HepG2 (cell line): ENCODE measurements around the gene MFGE8.

Experiments
- HNRNPK ChIP-seq: fragments of 200-400 bp; formaldehyde crosslinking; IDR thresholded peaks from 2 replicates; pipeline ENCODE4 v1.6.1; 2018; ENCODE audit warnings: low read length, low read depth, moderate library complexity, mild to moderate bottlenecking; ENCODE audit not compliant: poor library complexity, severe bottlenecking
- HNRNPLL ChIP-seq: fragments of 200-400 bp; formaldehyde crosslinking; IDR thresholded peaks from 2 replicates; pipeline ENCODE4 v1.6.1; 2017; ENCODE audit warnings: mild to moderate bottlenecking, low read depth, low read length; ENCODE audit not compliant: poor library complexity, severe bottlenecking
- POLR2A ChIP-seq, 2 experiments: IDR thresholded peaks; 2 replicates each; pipeline ENCODE4 v1.6.1; 2011; ENCODE audit warnings: low read depth in 2 of 2, low read length in 2 of 2, mild to moderate bottlenecking in 1 of 2, moderate library complexity in 1 of 2; ENCODE audit not compliant: insufficient read depth in 1 of 2
- SP5 ChIP-seq: IDR thresholded peaks from 2 replicates; pipeline ENCODE4 v1.6.1; 2016; ENCODE audit warnings: low read depth, borderline replicate concordance
- TAF1 ChIP-seq: sonication (generic); formaldehyde crosslinking; IDR thresholded peaks from 2 replicates; pipeline ENCODE4 v1.4.0; 2020; ENCODE audit warnings: missing genetic modification reagents
- XRCC5 ChIP-seq: fragments of 200-400 bp; formaldehyde crosslinking; optimal IDR thresholded peaks from 2 replicates; pipeline ENCODE3; 2017; ENCODE audit warnings: mild to moderate bottlenecking, low read length
- ZNF296 ChIP-seq: sonication (generic); formaldehyde crosslinking; conservative IDR thresholded peaks from 2 replicates; pipeline ENCODE4 v1.5.0; 2020; ENCODE audit warnings: mild to moderate bottlenecking, missing genetic modification reagents
- ZNF446 ChIP-seq: sonication (generic); formaldehyde crosslinking; IDR thresholded peaks from 2 replicates; pipeline ENCODE4 v1.5.0; 2020; ENCODE audit warnings: mild to moderate bottlenecking, missing genetic modification reagents
- ZNF660 ChIP-seq: sonication (generic); formaldehyde crosslinking; IDR thresholded peaks from 2 replicates; pipeline ENCODE4 v1.5.1; 2020; ENCODE audit warnings: mild to moderate bottlenecking, low read depth, missing genetic modification reagents, borderline replicate concordance
- TF ChIP-seq, protein P1 (sequence below): sonication (generic); formaldehyde crosslinking; IDR thresholded peaks from 2 replicates; pipeline ENCODE4 v1.5.0; 2020; ENCODE audit warnings: mild to moderate bottlenecking, missing genetic modification reagents, moderate library complexity
- TF ChIP-seq, protein P2 (sequence below): IDR thresholded peaks from 2 replicates; pipeline ENCODE4 v1.6.1; 2016; ENCODE audit warnings: low read depth, control low read depth
- TF ChIP-seq, protein P3 (sequence below): IDR thresholded peaks from 2 replicates; pipeline ENCODE4 v1.6.1; 2012; ENCODE audit warnings: inconsistent platforms

DNA sequence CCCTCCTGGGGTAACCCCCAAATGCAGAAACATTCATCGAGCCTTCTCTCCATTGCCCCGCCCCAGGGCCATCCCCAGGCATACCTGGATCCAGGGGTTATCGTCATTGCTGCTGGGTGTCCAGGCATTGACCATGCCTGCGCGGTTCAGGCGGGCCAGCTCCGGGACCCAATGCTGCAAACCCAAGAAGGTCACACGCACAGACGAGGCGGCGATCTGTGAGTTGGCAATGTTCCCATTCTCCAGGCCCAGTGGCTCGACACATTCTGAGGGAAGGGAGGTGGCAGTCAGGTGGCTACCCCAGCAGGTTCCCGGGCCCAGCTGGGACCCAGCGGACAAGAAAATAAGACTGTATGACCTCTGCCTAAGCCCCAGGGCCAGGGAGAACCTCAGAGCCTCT is 6.1 kb downstream of the MFGE8 start:
- TF ChIP-seq HNRNPK (no peak), POLR2A (IDR thresholded peaks at IDR 0.05; ENCODE audit: insufficient read depth in 1 of 2, low read depth in 2 of 2, low read length in 2 of 2) (no peak), ZNF446 (CRISPR knock-in tag) (no peak), TAF1 (no peak), SP5 (CRISPR knock-in tag) (no peak), XRCC5 (no peak), ZNF660 (CRISPR knock-in tag) (no peak), ZNF296 (CRISPR knock-in tag) (no peak), HNRNPLL (no peak)
- TF ChIP-seq, protein P1, sequence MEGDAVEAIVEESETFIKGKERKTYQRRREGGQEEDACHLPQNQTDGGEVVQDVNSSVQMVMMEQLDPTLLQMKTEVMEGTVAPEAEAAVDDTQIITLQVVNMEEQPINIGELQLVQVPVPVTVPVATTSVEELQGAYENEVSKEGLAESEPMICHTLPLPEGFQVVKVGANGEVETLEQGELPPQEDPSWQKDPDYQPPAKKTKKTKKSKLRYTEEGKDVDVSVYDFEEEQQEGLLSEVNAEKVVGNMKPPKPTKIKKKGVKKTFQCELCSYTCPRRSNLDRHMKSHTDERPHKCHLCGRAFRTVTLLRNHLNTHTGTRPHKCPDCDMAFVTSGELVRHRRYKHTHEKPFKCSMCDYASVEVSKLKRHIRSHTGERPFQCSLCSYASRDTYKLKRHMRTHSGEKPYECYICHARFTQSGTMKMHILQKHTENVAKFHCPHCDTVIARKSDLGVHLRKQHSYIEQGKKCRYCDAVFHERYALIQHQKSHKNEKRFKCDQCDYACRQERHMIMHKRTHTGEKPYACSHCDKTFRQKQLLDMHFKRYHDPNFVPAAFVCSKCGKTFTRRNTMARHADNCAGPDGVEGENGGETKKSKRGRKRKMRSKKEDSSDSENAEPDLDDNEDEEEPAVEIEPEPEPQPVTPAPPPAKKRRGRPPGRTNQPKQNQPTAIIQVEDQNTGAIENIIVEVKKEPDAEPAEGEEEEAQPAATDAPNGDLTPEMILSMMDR (CRISPR knock-in tag): no peak
- TF ChIP-seq, protein P2, sequence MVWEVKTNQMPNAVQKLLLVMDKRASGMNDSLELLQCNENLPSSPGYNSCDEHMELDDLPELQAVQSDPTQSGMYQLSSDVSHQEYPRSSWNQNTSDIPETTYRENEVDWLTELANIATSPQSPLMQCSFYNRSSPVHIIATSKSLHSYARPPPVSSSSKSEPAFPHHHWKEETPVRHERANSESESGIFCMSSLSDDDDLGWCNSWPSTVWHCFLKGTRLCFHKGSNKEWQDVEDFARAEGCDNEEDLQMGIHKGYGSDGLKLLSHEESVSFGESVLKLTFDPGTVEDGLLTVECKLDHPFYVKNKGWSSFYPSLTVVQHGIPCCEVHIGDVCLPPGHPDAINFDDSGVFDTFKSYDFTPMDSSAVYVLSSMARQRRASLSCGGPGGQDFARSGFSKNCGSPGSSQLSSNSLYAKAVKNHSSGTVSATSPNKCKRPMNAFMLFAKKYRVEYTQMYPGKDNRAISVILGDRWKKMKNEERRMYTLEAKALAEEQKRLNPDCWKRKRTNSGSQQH: no peak
- TF ChIP-seq, protein P3, sequence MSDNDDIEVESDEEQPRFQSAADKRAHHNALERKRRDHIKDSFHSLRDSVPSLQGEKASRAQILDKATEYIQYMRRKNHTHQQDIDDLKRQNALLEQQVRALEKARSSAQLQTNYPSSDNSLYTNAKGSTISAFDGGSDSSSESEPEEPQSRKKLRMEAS: no peak
